Smooth muscle cell (in vitro differentiated cells): Measurements from ENCODE around the gene METRNL. TPM values are rescaled to one million over a fixed set of nuclear protein-coding genes. Genes with fewer than 3 reads are reported as not detected.

ENCODE experiments used
- DNase-seq: peaks from one replicate; lab custom pipeline; 2025; ENCODE audit not compliant: unreplicated experiment; lab: John Stamatoyannopoulos, UW
- H2AFZ ChIP-seq: fragments of 200-600 bp; sonication (generic); 2 replicates; pipeline ENCODE4 v1.6.0; 2016; ENCODE audit warnings: antibody characterized with exemption, low read depth, mild to moderate bottlenecking
- H3F3A ChIP-seq: fragments of 200-600 bp; sonication (generic); 2 replicates; pipeline ENCODE4 v1.6.0; 2017; ENCODE audit warnings: antibody characterized with exemption, low read depth
- H3K27ac ChIP-seq: fragments of 200-600 bp; sonication (generic); 2 replicates; pipeline ENCODE4 v1.5.1; 2016; ENCODE audit warnings: low read depth, mild to moderate bottlenecking
- H3K27me3 ChIP-seq: fragments of 200-600 bp; sonication (generic); 2 replicates; pipeline ENCODE4 v1.6.1; 2016; ENCODE audit warnings: low read depth, mild to moderate bottlenecking
- H3K36me3 ChIP-seq: fragments of 200-600 bp; sonication (generic); 2 replicates; pipeline ENCODE4 v1.5.1; 2016; ENCODE audit warnings: low read depth
- H3K4me1 ChIP-seq: fragments of 200-600 bp; sonication (generic); 2 replicates; pipeline ENCODE4 v1.5.1; 2016; ENCODE audit warnings: low read depth
- H3K4me2 ChIP-seq: fragments of 200-600 bp; sonication (generic); 2 replicates; pipeline ENCODE4 v1.6.0; 2016; ENCODE audit warnings: mild to moderate bottlenecking
- H3K4me3 ChIP-seq: fragments of 200-600 bp; sonication (generic); 2 replicates; pipeline ENCODE4 v1.5.1; 2016; ENCODE audit warnings: mild to moderate bottlenecking
- H3K79me2 ChIP-seq: fragments of 200-600 bp; sonication (generic); 2 replicates; pipeline ENCODE4 v1.6.0; 2016; ENCODE audit warnings: low read depth, mild to moderate bottlenecking
- H3K9ac ChIP-seq: fragments of 200-600 bp; sonication (generic); 2 replicates; pipeline ENCODE4 v1.6.0; 2016; ENCODE audit warnings: low read depth
- H3K9me3 ChIP-seq: fragments of 200-600 bp; sonication (generic); replicated peaks from 2 replicates; pipeline ENCODE4 v1.5.1; 2016; ENCODE audit warnings: low read depth
- H4K20me1 ChIP-seq: fragments of 200-600 bp; sonication (generic); 2 replicates; pipeline ENCODE4 v1.6.0; 2016; ENCODE audit warnings: low read depth
- WGBS: methylation state at CpG from one replicate; pipeline ENCODE4 v1.1.7; 2016; ENCODE audit warnings: low lambda C conversion rate; 5-methylcytosine and 5-hydroxymethylcytosine counted together
- polyA plus RNA-seq: library from polyadenylated mRNA; unstranded; fragments of >200 nt; fragmentation: Nextera tagmentation; extraction: Ambion mirVana; gene quantifications from 2 replicates; pipeline ENCODE4 v1.2.1, GENCODE V29; 2016
- total RNA-seq: library from RNA; depleted of rRNA; stranded (reverse); fragments of >200 nt; gene quantifications from 2 replicates; pipeline ENCODE4 v1.2.3, GENCODE V29; 2014
- TF ChIP-seq, protein P1 (sequence below): fragments of 200-600 bp; sonication (generic); IDR thresholded peaks from 2 replicates; pipeline ENCODE4 v1.5.1; 2017; ENCODE audit warnings: borderline replicate concordance, mild to moderate bottlenecking, antibody characterized with exemption; ENCODE audit not compliant: insufficient read depth, poor library complexity, severe bottlenecking

The METRNL gene
- total and polyA plus RNA-seq, 2 experiments from 2014 or later, result 55.6 to 98.1 TPM

DNA sequence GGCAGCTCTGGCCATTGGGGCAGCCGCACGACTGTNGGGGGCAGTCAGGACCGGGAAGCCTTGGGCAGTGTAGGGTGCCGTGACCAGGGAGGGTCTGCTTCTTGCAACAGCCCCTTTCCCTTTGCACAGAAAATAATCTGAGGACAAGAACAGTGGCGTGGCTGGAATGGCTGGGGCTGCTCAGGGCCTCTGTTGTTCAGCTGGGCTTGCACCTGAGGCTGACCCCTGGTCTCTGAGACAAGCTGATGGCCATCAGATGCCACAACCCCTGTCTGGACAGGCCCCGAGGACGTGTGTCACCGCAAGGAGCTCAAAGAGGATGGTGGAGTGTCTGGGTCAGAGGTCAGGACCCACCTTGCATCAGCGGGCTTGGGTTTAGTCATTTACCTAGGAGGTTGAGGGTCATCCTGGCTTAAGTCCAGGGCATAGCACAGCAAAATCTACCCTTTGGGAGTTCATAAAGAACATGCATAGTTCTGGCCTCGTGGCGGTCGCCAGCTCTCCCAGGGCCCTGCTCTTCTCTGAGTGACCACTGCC lies 46.9 kb downstream of the METRNL start:
- DNase-seq, result no peak
- WGBS, result 89% methylated on average over 12 of the region's 12 CpGs
- Histone ChIP-seq H4K20me1 (no peaks in the 10 kb centered on the region), H3K4me3 (no peak overlapping the region), H3K27me3 (peaks cover 17% of the 10 kb centered on the region), H3K9me3 (no peaks in the 10 kb centered on the region), H3K79me2 (no peaks in the 10 kb centered on the region), H3K36me3 (no peaks in the 10 kb centered on the region), H3K27ac (no peak overlapping the region), H3K4me1 (no peaks in the 10 kb centered on the region), H3K4me2 (no peak overlapping the region), H2AFZ (no peak overlapping the region), H3K9ac (no peak overlapping the region), H3F3A (no peaks in the 10 kb centered on the region)
- TF ChIP-seq, protein P1, sequence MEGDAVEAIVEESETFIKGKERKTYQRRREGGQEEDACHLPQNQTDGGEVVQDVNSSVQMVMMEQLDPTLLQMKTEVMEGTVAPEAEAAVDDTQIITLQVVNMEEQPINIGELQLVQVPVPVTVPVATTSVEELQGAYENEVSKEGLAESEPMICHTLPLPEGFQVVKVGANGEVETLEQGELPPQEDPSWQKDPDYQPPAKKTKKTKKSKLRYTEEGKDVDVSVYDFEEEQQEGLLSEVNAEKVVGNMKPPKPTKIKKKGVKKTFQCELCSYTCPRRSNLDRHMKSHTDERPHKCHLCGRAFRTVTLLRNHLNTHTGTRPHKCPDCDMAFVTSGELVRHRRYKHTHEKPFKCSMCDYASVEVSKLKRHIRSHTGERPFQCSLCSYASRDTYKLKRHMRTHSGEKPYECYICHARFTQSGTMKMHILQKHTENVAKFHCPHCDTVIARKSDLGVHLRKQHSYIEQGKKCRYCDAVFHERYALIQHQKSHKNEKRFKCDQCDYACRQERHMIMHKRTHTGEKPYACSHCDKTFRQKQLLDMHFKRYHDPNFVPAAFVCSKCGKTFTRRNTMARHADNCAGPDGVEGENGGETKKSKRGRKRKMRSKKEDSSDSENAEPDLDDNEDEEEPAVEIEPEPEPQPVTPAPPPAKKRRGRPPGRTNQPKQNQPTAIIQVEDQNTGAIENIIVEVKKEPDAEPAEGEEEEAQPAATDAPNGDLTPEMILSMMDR, result no peak

DNA sequence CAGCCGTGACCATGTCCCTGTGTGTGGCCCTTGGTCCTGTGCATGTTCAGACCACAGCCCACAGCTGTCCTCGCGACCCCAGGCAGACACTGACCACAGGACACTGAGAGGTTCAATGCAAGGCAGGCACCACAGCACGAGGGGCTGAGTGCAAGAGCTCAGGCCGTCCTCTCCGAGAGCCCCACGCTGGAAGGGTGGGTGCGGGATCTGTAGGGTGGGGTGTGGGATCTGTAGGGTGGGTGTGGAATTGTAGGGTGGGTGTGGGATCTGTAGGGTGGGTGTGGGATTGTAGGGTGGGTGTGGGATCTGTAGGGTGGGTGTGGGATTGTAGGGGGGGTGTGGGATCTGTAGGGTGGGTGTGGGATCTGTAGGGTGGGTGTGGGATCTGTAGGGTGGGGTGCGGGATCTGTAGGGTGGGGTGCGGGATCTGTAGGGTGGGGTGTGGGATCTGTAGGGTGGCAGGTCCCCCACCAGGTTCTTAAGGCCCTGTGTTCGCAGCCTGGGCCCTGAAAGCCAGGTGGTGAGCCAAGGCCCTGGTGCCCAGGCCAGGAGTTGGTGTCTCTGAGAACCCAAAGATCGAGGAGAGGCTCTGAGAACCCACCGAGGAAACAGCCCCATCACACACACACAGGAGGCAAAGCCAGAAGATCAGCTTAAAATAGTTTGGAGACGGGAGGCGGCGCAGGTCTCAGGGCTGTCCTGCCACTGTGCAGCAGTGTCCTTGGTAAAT lies 48.2 kb downstream of the METRNL start:
- Histone ChIP-seq H3K79me2 (no peaks in the 10 kb centered on the region), H2AFZ (no peak overlapping the region), H3K9ac (no peak overlapping the region), H3F3A (no peaks in the 10 kb centered on the region), H3K36me3 (no peaks in the 10 kb centered on the region), H3K9me3 (no peaks in the 10 kb centered on the region), H3K4me3 (no peak overlapping the region), H3K27me3 (peaks cover 6% of the 10 kb centered on the region), H3K4me2 (no peak overlapping the region), H3K4me1 (no peaks in the 10 kb centered on the region), H3K27ac (no peak overlapping the region), H4K20me1 (no peaks in the 10 kb centered on the region)
- WGBS, result 89% methylated on average over 14 of the region's 16 CpGs
- TF ChIP-seq, protein P1, result no peak
- DNase-seq, result no peak

DNA sequence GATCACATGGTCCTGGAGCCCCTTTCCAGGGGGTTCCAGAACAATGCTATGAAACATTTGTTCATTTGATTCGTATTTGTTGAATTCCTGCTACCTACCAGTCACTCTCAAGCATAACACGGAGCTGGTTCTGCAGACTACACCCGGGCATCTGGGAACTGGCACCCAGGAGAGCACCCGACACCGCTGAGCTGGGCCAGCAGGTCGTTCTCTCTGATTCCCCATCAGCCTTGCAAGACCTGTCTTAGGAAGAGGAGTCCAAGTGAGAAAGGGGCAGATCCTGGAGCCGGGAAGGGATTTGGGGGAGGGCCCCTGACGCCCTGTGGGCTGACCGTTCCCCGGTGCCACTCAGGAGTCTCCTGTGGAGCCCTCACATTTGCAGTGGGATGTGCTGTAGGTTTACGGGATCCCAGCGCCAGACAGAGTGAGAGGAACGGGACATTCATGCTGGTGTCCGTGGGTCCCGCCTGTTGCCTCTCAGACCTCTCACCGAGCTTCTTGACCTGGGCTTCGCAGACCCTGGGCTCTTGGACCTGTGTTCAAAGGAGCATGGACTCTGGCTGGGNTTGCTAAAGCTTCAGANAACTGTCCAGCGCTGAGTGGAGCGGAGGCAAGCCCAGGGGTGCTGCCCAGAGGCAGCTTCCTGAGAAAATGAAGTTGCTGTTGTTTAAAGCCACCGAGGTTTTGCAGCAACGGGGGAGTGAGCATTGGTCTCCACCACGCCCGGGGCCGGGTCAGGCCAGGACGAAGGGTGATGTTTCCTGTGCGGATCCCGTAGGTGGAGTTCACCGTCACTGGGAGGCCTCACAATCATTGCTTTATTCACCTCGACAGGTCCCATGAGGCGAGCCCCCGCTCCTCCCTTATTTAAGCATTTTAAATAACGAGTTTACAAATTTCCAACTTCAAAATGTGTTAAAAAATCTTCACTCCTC lies 49.2 kb downstream of the METRNL start:
- H3K9me3 ChIP-seq, result no peaks in the 10 kb centered on the region
- no peak for DNase-seq
- H3F3A ChIP-seq, result no peaks in the 10 kb centered on the region
- H4K20me1 ChIP-seq, result no peaks in the 10 kb centered on the region
- H3K4me2 ChIP-seq, result no peak overlapping the region
- no peak overlapping the region for H3K9ac ChIP-seq
- no peaks in the 10 kb centered on the region for H3K4me1 ChIP-seq
- no peaks in the 10 kb centered on the region for H3K79me2 ChIP-seq
- no peak overlapping the region for H3K4me3 ChIP-seq
- no peaks in the 10 kb centered on the region for H3K27me3 ChIP-seq
- WGBS, result 98% methylated on average over 32 of the region's 32 CpGs
- TF ChIP-seq, protein P1, result no peak
- no peaks in the 10 kb centered on the region for H3K36me3 ChIP-seq
- no peak overlapping the region for H2AFZ ChIP-seq
- no peak overlapping the region for H3K27ac ChIP-seq
